HG03103 (cell line): ENCODE measurements around the gene ARL6.

ENCODE experiments used
- ATAC-seq: cut with Tn5 transposase; IDR thresholded peaks from one replicate; pipeline ENCODE4 v1.9.1; 2021; ENCODE audit warnings: low read depth; ENCODE audit not compliant: unreplicated experiment

ARL6 gene

GRCh38 chr3:97764407-97765238 is at the start of gene ARL6:
TSS of gene ARL6 (plus strand) at chr3:97764758. CDS start at chr3:97768108, 3,350 bp downstream.
- ATAC-seq, result peak; percentile 92

- ATAC-seq, result peak; percentile 88
Measured at GRCh38 chr3:97719156-97719821, 45.3 kb upstream of the ARL6 start.

- ATAC-seq, result no peak
Measured at GRCh38 chr3:97720417-97720816, 44.1 kb upstream of the ARL6 start.

- no peak for ATAC-seq
Measured at GRCh38 chr3:97721446-97721845, 43.1 kb upstream of the ARL6 start.

- ATAC-seq, result no peak
Measured at GRCh38 chr3:97736928-97737327, 27.6 kb upstream of the ARL6 start.

- ATAC-seq, result no peak
Measured at GRCh38 chr3:97738761-97739160, 25.8 kb upstream of the ARL6 start.

- ATAC-seq, result no peak
Measured at GRCh38 chr3:97742036-97742435, 22.5 kb upstream of the ARL6 start.

GRCh38 chr3:97744289-97744688 is 20.3 kb upstream of the ARL6 start:
- ATAC-seq, result no peak

- ATAC-seq, result peak; percentile 39
Measured at GRCh38 chr3:97763586-97764406, 762 bp upstream of the ARL6 start.

GRCh38 chr3:97765336-97765735 is 778 bp downstream of the ARL6 start:
- no peak for ATAC-seq

- no peak for ATAC-seq
Measured at GRCh38 chr3:97772926-97773325, 8.4 kb downstream of the ARL6 start.

- no peak for ATAC-seq
Measured at GRCh38 chr3:97778152-97778551, 13.6 kb downstream of the ARL6 start.

GRCh38 chr3:97793420-97794019 is 29.0 kb downstream of the ARL6 start:
- ATAC-seq, result peak; percentile 82

- ATAC-seq, result no peak
Measured at GRCh38 chr3:97795951-97796350, 31.4 kb downstream of the ARL6 start.

GRCh38 chr3:97804471-97804870 is 39.9 kb downstream of the ARL6 start:
- ATAC-seq, result no peak

GRCh38 chr3:97810779-97811390 is 46.3 kb downstream of the ARL6 start:
- ATAC-seq, result no peak

GRCh38 chr3:97815149-97815917 is 50.8 kb downstream of the ARL6 start:
- no peak for ATAC-seq

GRCh38 chr3:97816811-97817210 is 52.3 kb downstream of the ARL6 start:
- no peak for ATAC-seq

GRCh38 chr3:97817965-97818364 is 53.4 kb downstream of the ARL6 start:
- ATAC-seq, result no peak

- no peak for ATAC-seq
Measured at GRCh38 chr3:97820780-97821179, 56.2 kb downstream of the ARL6 start.
